ENCODE measurements around the gene TMEM37. TPM values are rescaled to one million over a fixed set of nuclear protein-coding genes. Genes with fewer than 3 reads are reported as not detected.

The TMEM37 gene
- total and polyA plus RNA-seq, 2 of the 13 experiments (the other 11 are each of a cell fraction or from before 2014, with no cell fraction given) = 37.7 to 115 TPM

GRCh38 chr2:119432851-119433522 is 1.3 kb downstream of the TMEM37 start (continued):
- TF ChIP-seq SRSF4 (IDR thresholded peaks at IDR 0.05; ENCODE audit: low read depth, low read length, poor library complexity, severe bottlenecking) (no peak), EP300 (IDR thresholded peaks at IDR 0.05; ENCODE audit: low read depth in 2 of 2, low read length in 2 of 2) (no peak), EP300 (CRISPR knock-in tag; IDR thresholded peaks at IDR 0.05; ENCODE audit: borderline replicate concordance) (no peak), ZNF691 (CRISPR knock-in tag; IDR thresholded peaks at IDR 0.05; ENCODE audit: borderline replicate concordance, low read depth) (0 out of 2 replicates have a peak, but pooled peaks have one; percentile 38), ZNF569 (CRISPR knock-in tag; IDR thresholded peaks at IDR 0.05; ENCODE audit: borderline replicate concordance) (no peak), KDM6A (CRISPR knock-in tag; IDR thresholded peaks at IDR 0.05; ENCODE audit: low read depth) (no peak), ZBTB1 (CRISPR knock-in tag; IDR thresholded peaks at IDR 0.05; ENCODE audit: borderline replicate concordance) (no peak), ATM (IDR thresholded peaks at IDR 0.05; ENCODE audit: borderline replicate concordance) (no peak), MEIS2 (CRISPR knock-in tag; IDR thresholded peaks at IDR 0.05) (no peak), EZH2 (conservative IDR thresholded peaks at IDR 0.05; ENCODE audit: low read depth, low read length) (no peak), PHB2 (IDR thresholded peaks at IDR 0.05; ENCODE audit: partially characterized antibody) (no peak), NKX3-1 (CRISPR knock-in tag; IDR thresholded peaks at IDR 0.05) (no peak), ATAD3A (CRISPR knock-in tag; IDR thresholded peaks at IDR 0.05) (no peak), EED (CRISPR knock-in tag; IDR thresholded peaks at IDR 0.05) (no peak), ZNF142 (CRISPR knock-in tag; IDR thresholded peaks at IDR 0.05) (no peak), UBTF (CRISPR knock-in tag; IDR thresholded peaks at IDR 0.05) (0 out of 2 replicates have a peak, but pooled peaks have one; percentile 32), ZNF740 (CRISPR knock-in tag; IDR thresholded peaks at IDR 0.05) (no peak), ZGPAT (CRISPR knock-in tag; IDR thresholded peaks at IDR 0.05) (no peak), ADNP (CRISPR knock-in tag; IDR thresholded peaks at IDR 0.05) (no peak)

All from HepG2 (cell line).